ENCODE data around the gene DDX3X. TPM values are rescaled to one million over a fixed set of nuclear protein-coding genes. Genes with fewer than 3 reads are reported as not detected.
"Not testable (repeated sequence)": the region's sequence is repeated elsewhere in the genome, so short reads cannot be mapped to it uniquely, and the experiment has no call there.

Gene DDX3X
- polyA plus RNA-seq, 1 donor (not counting 4 experiments of a cell fraction or from before 2014, with no cell fraction given) = 127 TPM

GRCh38 chrX:41397219-41397618 is 63.3 kb downstream of the DDX3X start:
- H3K4me1 ChIP-seq (ENCODE audit: control insufficient read depth, extremely low read depth, insufficient read depth, low read length) = peaks cover under 1% of the 10 kb centered on the region
- H4K20me1 ChIP-seq (ENCODE audit: control insufficient read depth, extremely low read depth, insufficient read depth, low read length) = no peaks in the 10 kb centered on the region
- TF ChIP-seq CTCF (optimal IDR thresholded peaks at IDR 0.05 in 1 of 3, IDR thresholded peaks at IDR 0.05 in 1 of 3, conservative IDR thresholded peaks at IDR 0.05 in 1 of 3; ENCODE audit: extremely low read depth in 1 of 3, insufficient read depth in 2 of 3, low read length in 3 of 3) (no peak), EZH2 (IDR thresholded peaks at IDR 0.05; ENCODE audit: low read length) (no peak)
- no peak overlapping the region for H2AFZ ChIP-seq (ENCODE audit: control insufficient read depth, low read length)
- no peak for DNase-seq (ENCODE audit: low read depth, low spot score)
- H3K4me3 ChIP-seq (ENCODE audit: control insufficient read depth in 2 of 3, extremely low read depth in 1 of 3, insufficient read depth in 2 of 3, low read depth in 1 of 3, low read length in 3 of 3) = no peak overlapping the region
- dilution Hi-C loops (cut with MboI; ENCODE audit: extremely low pct_ligation_motif_present, low sequenced_read_pairs) = no loop called here
- H3K9me1 ChIP-seq (ENCODE audit: control insufficient read depth, extremely low read depth, insufficient read depth, low read length) = no peaks in the 10 kb centered on the region
- no peak overlapping the region for H3K4me2 ChIP-seq (ENCODE audit: control insufficient read depth, extremely low read depth, insufficient read depth, low read depth, low read length)
- no peak for FAIRE-seq
- H3K27ac ChIP-seq (ENCODE audit: control insufficient read depth, insufficient read depth, low read length) = no peak overlapping the region
- H3K36me3 ChIP-seq (ENCODE audit: control insufficient read depth in 2 of 2, extremely low read depth in 1 of 2, insufficient read depth in 2 of 2, low read length in 2 of 2) = no peaks in the 10 kb centered on the region
- no peaks in the 10 kb centered on the region for H3K9me3 ChIP-seq (ENCODE audit: control insufficient read depth, low read depth, low read length)
- no peaks in the 10 kb centered on the region for H3K79me2 ChIP-seq (ENCODE audit: control insufficient read depth, insufficient read depth, low read length)
- H3K9ac ChIP-seq (ENCODE audit: control insufficient read depth, extremely low read depth, insufficient read depth, low read length) = no peak overlapping the region
- no peaks in the 10 kb centered on the region for H3K27me3 ChIP-seq (ENCODE audit: control insufficient read depth, extremely low read depth, insufficient read depth, low read length)

GRCh38 chrX:41397768-41398167 is 63.8 kb downstream of the DDX3X start:
- no peak for DNase-seq (ENCODE audit: low read depth, low spot score)
- Histone ChIP-seq H3K36me3 (ENCODE audit: control insufficient read depth in 2 of 2, extremely low read depth in 1 of 2, insufficient read depth in 2 of 2, low read length in 2 of 2) (no peaks in the 10 kb centered on the region), H3K4me3 (ENCODE audit: control insufficient read depth in 2 of 3, extremely low read depth in 1 of 3, insufficient read depth in 2 of 3, low read depth in 1 of 3, low read length in 3 of 3) (no peak overlapping the region), H3K4me1 (ENCODE audit: control insufficient read depth, extremely low read depth, insufficient read depth, low read length) (no peaks in the 10 kb centered on the region), H3K79me2 (ENCODE audit: control insufficient read depth, insufficient read depth, low read length) (no peaks in the 10 kb centered on the region), H3K27me3 (ENCODE audit: control insufficient read depth, extremely low read depth, insufficient read depth, low read length) (no peaks in the 10 kb centered on the region), H2AFZ (ENCODE audit: control insufficient read depth, low read length) (no peak overlapping the region), H3K4me2 (ENCODE audit: control insufficient read depth, extremely low read depth, insufficient read depth, low read depth, low read length) (no peak overlapping the region), H3K27ac (ENCODE audit: control insufficient read depth, insufficient read depth, low read length) (no peak overlapping the region), H3K9ac (ENCODE audit: control insufficient read depth, extremely low read depth, insufficient read depth, low read length) (no peak overlapping the region), H4K20me1 (ENCODE audit: control insufficient read depth, extremely low read depth, insufficient read depth, low read length) (no peaks in the 10 kb centered on the region), H3K9me1 (ENCODE audit: control insufficient read depth, extremely low read depth, insufficient read depth, low read length) (no peaks in the 10 kb centered on the region), H3K9me3 (ENCODE audit: control insufficient read depth, low read depth, low read length) (no peaks in the 10 kb centered on the region)
- dilution Hi-C loops (cut with MboI; ENCODE audit: extremely low pct_ligation_motif_present, low sequenced_read_pairs) = no loop called here
- no peak for TF ChIP-seq EZH2 (IDR thresholded peaks at IDR 0.05; ENCODE audit: low read length)
- TF ChIP-seq CTCF (optimal IDR thresholded peaks at IDR 0.05 in 1 of 3, IDR thresholded peaks at IDR 0.05 in 1 of 3, conservative IDR thresholded peaks at IDR 0.05 in 1 of 3; ENCODE audit: extremely low read depth in 1 of 3, insufficient read depth in 2 of 3, low read length in 3 of 3) = no peak
- FAIRE-seq = no peak

GRCh38 chrX:41402556-41402955 is 68.6 kb downstream of the DDX3X start:
- H4K20me1 ChIP-seq (ENCODE audit: control insufficient read depth, extremely low read depth, insufficient read depth, low read length); H3K9me1 ChIP-seq (ENCODE audit: control insufficient read depth, extremely low read depth, insufficient read depth, low read length); FAIRE-seq; DNase-seq (ENCODE audit: low read depth, low spot score); H3K79me2 ChIP-seq (ENCODE audit: control insufficient read depth, insufficient read depth, low read length); H2AFZ ChIP-seq (ENCODE audit: control insufficient read depth, low read length); H3K9ac ChIP-seq (ENCODE audit: control insufficient read depth, extremely low read depth, insufficient read depth, low read length); H3K4me1 ChIP-seq (ENCODE audit: control insufficient read depth, extremely low read depth, insufficient read depth, low read length); H3K27me3 ChIP-seq (ENCODE audit: control insufficient read depth, extremely low read depth, insufficient read depth, low read length); H3K4me2 ChIP-seq (ENCODE audit: control insufficient read depth, extremely low read depth, insufficient read depth, low read depth, low read length); H3K36me3 ChIP-seq (ENCODE audit: control insufficient read depth in 2 of 2, extremely low read depth in 1 of 2, insufficient read depth in 2 of 2, low read length in 2 of 2); H3K27ac ChIP-seq (ENCODE audit: control insufficient read depth, insufficient read depth, low read length); H3K9me3 ChIP-seq (ENCODE audit: control insufficient read depth, low read depth, low read length); H3K4me3 ChIP-seq (ENCODE audit: control insufficient read depth in 2 of 3, extremely low read depth in 1 of 3, insufficient read depth in 2 of 3, low read depth in 1 of 3, low read length in 3 of 3); dilution Hi-C loops (cut with MboI; ENCODE audit: extremely low pct_ligation_motif_present, low sequenced_read_pairs): not testable (repeated sequence)

All from keratinocyte (primary cell).